UCSD-AML1 (cell line): ENCODE measurements around the gene RASAL2.
"Not testable (repeated sequence)": the region's sequence is repeated elsewhere in the genome, so short reads cannot be mapped to it uniquely, and the experiment has no call there.

Experiments used
- DNase-seq: peaks from one replicate; lab custom pipeline; 2025; ENCODE audit not compliant: unreplicated experiment; lab: John Stamatoyannopoulos, UW

RASAL2 gene

GRCh38 chr1:178368208-178368607 lies 274.3 kb downstream of the RASAL2 start:
- no peak for DNase-seq

- DNase-seq: no peak
Observed at GRCh38 chr1:178371235-178371634, 277.3 kb downstream of the RASAL2 start.

- DNase-seq: no peak
Observed at GRCh38 chr1:178371933-178372388, 278.1 kb downstream of the RASAL2 start.

- DNase-seq: no peak
Observed at GRCh38 chr1:178374016-178374415, 280.1 kb downstream of the RASAL2 start.

- no peak for DNase-seq
Observed at GRCh38 chr1:178376008-178376407, 282.1 kb downstream of the RASAL2 start.

GRCh38 chr1:178379807-178380206 lies 285.9 kb downstream of the RASAL2 start:
- DNase-seq: no peak

GRCh38 chr1:178382372-178382771 lies 288.5 kb downstream of the RASAL2 start:
- no peak for DNase-seq

- no peak for DNase-seq
Observed at GRCh38 chr1:178385662-178386061, 291.8 kb downstream of the RASAL2 start.

- no peak for DNase-seq
Observed at GRCh38 chr1:178388418-178389145, 294.7 kb downstream of the RASAL2 start.

- no peak for DNase-seq
Observed at GRCh38 chr1:178389441-178389840, 295.5 kb downstream of the RASAL2 start.

- DNase-seq: not testable (repeated sequence)
Observed at GRCh38 chr1:178390280-178390679, 296.4 kb downstream of the RASAL2 start.

GRCh38 chr1:178393370-178393769 lies 299.5 kb downstream of the RASAL2 start:
- DNase-seq: no peak

- no peak for DNase-seq
Observed at GRCh38 chr1:178396789-178397188, 302.9 kb downstream of the RASAL2 start.

- no peak for DNase-seq
Observed at GRCh38 chr1:178397678-178398077, 303.8 kb downstream of the RASAL2 start.

- peak; percentile 17 for DNase-seq
Observed at GRCh38 chr1:178399177-178399728, 305.3 kb downstream of the RASAL2 start.

- DNase-seq: no peak
Observed at GRCh38 chr1:178405137-178405536, 311.2 kb downstream of the RASAL2 start.

GRCh38 chr1:178407215-178407614 lies 313.3 kb downstream of the RASAL2 start:
- no peak for DNase-seq

- no peak for DNase-seq
Observed at GRCh38 chr1:178407655-178408054, 313.8 kb downstream of the RASAL2 start.

- no peak for DNase-seq
Observed at GRCh38 chr1:178408871-178409270, 315.0 kb downstream of the RASAL2 start.

- no peak for DNase-seq
Observed at GRCh38 chr1:178409541-178409940, 315.6 kb downstream of the RASAL2 start.

- DNase-seq: no peak
Observed at GRCh38 chr1:178411756-178412399, 318.0 kb downstream of the RASAL2 start.

- no peak for DNase-seq
Observed at GRCh38 chr1:178412400-178412770, 318.5 kb downstream of the RASAL2 start.
